Measurements from ENCODE around the gene DPYSL3. TPM values are rescaled to one million over a fixed set of nuclear protein-coding genes. Genes with fewer than 3 reads are reported as not detected.

DPYSL3 gene
- polyA plus RNA-seq (2013, experiment 1 of 2) = 55.9 TPM
- polyA plus RNA-seq (2013, experiment 2 of 2) = 57.0 TPM

DNA sequence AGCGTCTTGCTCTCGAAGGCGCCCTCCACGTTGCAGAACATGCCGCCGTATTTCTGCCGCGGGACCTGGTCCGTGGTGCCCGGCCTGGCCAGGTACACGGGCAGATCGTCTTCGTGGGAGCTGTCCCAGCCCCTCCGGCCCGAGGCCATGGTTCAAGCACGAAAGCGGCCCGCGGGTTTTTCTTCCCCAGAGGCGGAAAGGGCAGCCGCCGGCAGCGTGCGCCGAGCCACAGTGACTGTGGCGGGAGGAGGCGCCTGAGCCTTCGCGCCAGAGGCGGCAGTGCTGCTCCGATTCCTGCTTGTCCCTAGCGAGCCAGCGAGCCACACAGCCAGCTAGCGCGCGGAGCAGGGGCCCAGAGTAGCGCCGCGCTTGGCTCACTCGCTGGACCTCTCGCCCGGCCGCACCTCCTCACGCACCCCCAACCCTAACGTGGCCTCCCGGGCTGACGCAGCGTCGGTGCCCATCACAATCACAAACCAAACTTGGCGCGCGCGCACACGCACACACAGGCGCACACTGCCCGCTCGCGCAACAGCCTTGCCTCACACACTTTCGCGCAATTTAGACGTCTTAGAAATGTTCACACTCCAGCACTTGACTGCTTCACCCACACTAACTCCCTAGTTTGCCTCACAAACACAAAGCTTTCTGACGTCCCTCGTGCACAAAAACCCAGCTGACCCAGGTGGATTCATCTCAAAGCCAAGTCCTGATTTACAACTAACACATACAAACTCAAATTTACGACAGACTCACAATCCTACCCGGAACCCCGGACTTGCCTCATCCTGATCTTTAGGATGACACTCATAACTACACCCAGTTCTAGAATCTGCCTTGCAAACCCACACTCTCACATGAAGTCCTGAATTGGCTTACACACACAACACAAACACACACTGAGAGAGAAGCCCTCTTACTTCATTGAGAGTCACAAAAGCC is at the start of gene DPYSL3:
Gene DPYSL3 (minus strand): TSS at position 359 of the 942 bp plus-strand sequence. CDS start 210 bp downstream, at position 149.
- Histone ChIP-seq H2BK120ac (ENCODE audit: low read depth, low read length) (no peak within 1 kb of the TSS), H3K79me2 (ENCODE audit: control insufficient read depth, insufficient read depth, low read length) (no peaks in the 10 kb centered on the region), H4K8ac (ENCODE audit: low read depth, low read length) (no peak within 1 kb of the TSS), H3K9ac (ENCODE audit: low read length) (peak within 1 kb of the TSS; percentile 84), H2BK15ac (replicated peaks; ENCODE audit: low read depth) (no peak within 1 kb of the TSS), H3K23ac (ENCODE audit: low read length) (peak within 1 kb of the TSS; percentile 100), H2BK5ac (ENCODE audit: low read length) (peak within 1 kb of the TSS; percentile 52), H3K36me3 (ENCODE audit: control insufficient read depth, insufficient read depth, low read length) (no peaks in the 10 kb centered on the region), H3K4me1 (ENCODE audit: control insufficient read depth, low read depth, low read length) (peaks cover 1% of the 10 kb centered on the region), H3K4me3 (ENCODE audit: low read length) (peak within 1 kb of the TSS; percentile 70), H2AK5ac (ENCODE audit: low read length) (no peak within 1 kb of the TSS), H3K27ac (ENCODE audit: low read depth, low read length) (no peak within 1 kb of the TSS), H3K4ac (ENCODE audit: low read depth, low read length) (no peak within 1 kb of the TSS), H3K79me1 (ENCODE audit: low read length) (no peaks in the 10 kb centered on the region), H3K18ac (ENCODE audit: low read length) (peak within 1 kb of the TSS; percentile 10), H3K27me3 (ENCODE audit: insufficient read depth, low read length, poor library complexity) (no peaks in the 10 kb centered on the region), H4K5ac (ENCODE audit: low read length) (no peak within 1 kb of the TSS), H3K56ac (ENCODE audit: low read length) (peak within 1 kb of the TSS; percentile 93), H3K4me2 (ENCODE audit: low read length) (peak within 1 kb of the TSS; percentile 85)
- no CpG with 5 or more reads among the region's 66 CpGs for WGBS (ENCODE audit: extremely low coverage, insufficient coverage, low lambda C conversion rate)
- peak; percentile 84 for DNase-seq

- no peak overlapping the region for H2AK5ac ChIP-seq (ENCODE audit: low read length)
- peak; percentile 72 for DNase-seq
- H3K9ac ChIP-seq (ENCODE audit: low read length) = no peak overlapping the region
- H3K36me3 ChIP-seq (ENCODE audit: control insufficient read depth, insufficient read depth, low read length) = no peaks in the 10 kb centered on the region
- H3K27me3 ChIP-seq (ENCODE audit: insufficient read depth, low read length, poor library complexity) = no peaks in the 10 kb centered on the region
- no peak overlapping the region for H3K4me3 ChIP-seq (ENCODE audit: low read length)
- H3K4me2 ChIP-seq (ENCODE audit: low read length) = no peak overlapping the region
- no peaks in the 10 kb centered on the region for H3K79me1 ChIP-seq (ENCODE audit: low read length)
- H3K23ac ChIP-seq (ENCODE audit: low read length) = no peak overlapping the region
- no peaks in the 10 kb centered on the region for H3K79me2 ChIP-seq (ENCODE audit: control insufficient read depth, insufficient read depth, low read length)
- no peak overlapping the region for H4K8ac ChIP-seq (ENCODE audit: low read depth, low read length)
- H4K5ac ChIP-seq (ENCODE audit: low read length) = no peak overlapping the region
- no peak overlapping the region for H2BK15ac ChIP-seq (replicated peaks; ENCODE audit: low read depth)
- no CpG with 5 or more reads among the region's 2 CpGs for WGBS (ENCODE audit: extremely low coverage, insufficient coverage, low lambda C conversion rate)
- H3K27ac ChIP-seq (ENCODE audit: low read depth, low read length) = no peak overlapping the region
- no peak overlapping the region for H3K56ac ChIP-seq (ENCODE audit: low read length)
- H3K18ac ChIP-seq (ENCODE audit: low read length) = no peak overlapping the region
- H3K4ac ChIP-seq (ENCODE audit: low read depth, low read length) = no peak overlapping the region
- peaks cover 3% of the 10 kb centered on the region for H3K4me1 ChIP-seq (ENCODE audit: control insufficient read depth, low read depth, low read length)
- no peak overlapping the region for H2BK120ac ChIP-seq (ENCODE audit: low read depth, low read length)
- no peak overlapping the region for H2BK5ac ChIP-seq (ENCODE audit: low read length)
Measured at GRCh38 chr5:147558826-147559225, 49.0 kb upstream of the DPYSL3 start.

GRCh38 chr5:147557876-147558745 is 48.2 kb upstream of the DPYSL3 start:
- Histone ChIP-seq H2AK5ac (ENCODE audit: low read length) (no peak overlapping the region), H3K4me1 (ENCODE audit: control insufficient read depth, low read depth, low read length) (peaks cover 3% of the 10 kb centered on the region), H3K18ac (ENCODE audit: low read length) (no peak overlapping the region), H3K36me3 (ENCODE audit: control insufficient read depth, insufficient read depth, low read length) (no peaks in the 10 kb centered on the region), H2BK120ac (ENCODE audit: low read depth, low read length) (no peak overlapping the region), H4K8ac (ENCODE audit: low read depth, low read length) (no peak overlapping the region), H3K23ac (ENCODE audit: low read length) (no peak overlapping the region), H3K4me3 (ENCODE audit: low read length) (no peak overlapping the region), H2BK15ac (replicated peaks; ENCODE audit: low read depth) (no peak overlapping the region), H3K4me2 (ENCODE audit: low read length) (no peak overlapping the region), H3K27me3 (ENCODE audit: insufficient read depth, low read length, poor library complexity) (no peaks in the 10 kb centered on the region), H3K9ac (ENCODE audit: low read length) (no peak overlapping the region), H3K4ac (ENCODE audit: low read depth, low read length) (no peak overlapping the region), H4K5ac (ENCODE audit: low read length) (no peak overlapping the region), H3K27ac (ENCODE audit: low read depth, low read length) (no peak overlapping the region), H3K56ac (ENCODE audit: low read length) (no peak overlapping the region), H2BK5ac (ENCODE audit: low read length) (no peak overlapping the region), H3K79me1 (ENCODE audit: low read length) (no peaks in the 10 kb centered on the region), H3K79me2 (ENCODE audit: control insufficient read depth, insufficient read depth, low read length) (no peaks in the 10 kb centered on the region)
- WGBS (ENCODE audit: extremely low coverage, insufficient coverage, low lambda C conversion rate) = no CpG with 5 or more reads among the region's 8 CpGs
- peak; percentile 44 for DNase-seq

DNA sequence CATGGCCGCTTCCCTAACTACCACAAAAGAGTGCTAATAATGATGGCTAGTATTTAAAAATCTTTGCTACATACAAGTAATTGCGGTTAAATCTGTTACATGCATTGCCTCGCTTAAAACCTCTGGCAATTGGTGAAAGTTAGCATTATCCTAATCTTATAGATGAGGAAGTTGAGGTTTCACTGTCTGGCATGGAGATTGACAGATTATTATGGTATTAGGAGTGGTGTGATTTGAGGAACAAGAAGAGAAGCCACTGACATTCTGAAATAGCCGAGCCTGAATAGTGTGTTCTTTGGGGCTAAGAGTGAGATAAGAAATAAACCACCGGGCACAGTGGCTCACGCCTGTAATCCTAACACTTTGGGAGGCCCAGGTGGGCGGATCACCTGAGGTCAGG is 45.3 kb upstream of the DPYSL3 start:
- no peaks in the 10 kb centered on the region for H3K79me2 ChIP-seq (ENCODE audit: control insufficient read depth, insufficient read depth, low read length)
- H3K18ac ChIP-seq (ENCODE audit: low read length) = no peak overlapping the region
- H2AK5ac ChIP-seq (ENCODE audit: low read length) = no peak overlapping the region
- no peak overlapping the region for H3K9ac ChIP-seq (ENCODE audit: low read length)
- WGBS (ENCODE audit: extremely low coverage, insufficient coverage, low lambda C conversion rate) = no CpG with 5 or more reads among the region's 7 CpGs
- no peak overlapping the region for H4K5ac ChIP-seq (ENCODE audit: low read length)
- H2BK15ac ChIP-seq (replicated peaks; ENCODE audit: low read depth) = no peak overlapping the region
- no peak overlapping the region for H3K23ac ChIP-seq (ENCODE audit: low read length)
- H4K8ac ChIP-seq (ENCODE audit: low read depth, low read length) = no peak overlapping the region
- H3K36me3 ChIP-seq (ENCODE audit: control insufficient read depth, insufficient read depth, low read length) = no peaks in the 10 kb centered on the region
- H3K56ac ChIP-seq (ENCODE audit: low read length) = no peak overlapping the region
- H3K4ac ChIP-seq (ENCODE audit: low read depth, low read length) = no peak overlapping the region
- H3K4me1 ChIP-seq (ENCODE audit: control insufficient read depth, low read depth, low read length) = peaks cover 1% of the 10 kb centered on the region
- no peak overlapping the region for H3K4me3 ChIP-seq (ENCODE audit: low read length)
- H3K79me1 ChIP-seq (ENCODE audit: low read length) = no peaks in the 10 kb centered on the region
- no peak overlapping the region for H3K27ac ChIP-seq (ENCODE audit: low read depth, low read length)
- no peak overlapping the region for H3K4me2 ChIP-seq (ENCODE audit: low read length)
- no peak overlapping the region for H2BK120ac ChIP-seq (ENCODE audit: low read depth, low read length)
- H3K27me3 ChIP-seq (ENCODE audit: insufficient read depth, low read length, poor library complexity) = no peaks in the 10 kb centered on the region
- no peak for DNase-seq
- no peak overlapping the region for H2BK5ac ChIP-seq (ENCODE audit: low read length)

GRCh38 chr5:147554261-147554817 is 44.5 kb upstream of the DPYSL3 start:
- no peaks in the 10 kb centered on the region for H3K36me3 ChIP-seq (ENCODE audit: control insufficient read depth, insufficient read depth, low read length)
- no peak overlapping the region for H3K4me2 ChIP-seq (ENCODE audit: low read length)
- no CpG with 5 or more reads among the region's 7 CpGs for WGBS (ENCODE audit: extremely low coverage, insufficient coverage, low lambda C conversion rate)
- no peaks in the 10 kb centered on the region for H3K79me1 ChIP-seq (ENCODE audit: low read length)
- H2AK5ac ChIP-seq (ENCODE audit: low read length) = no peak overlapping the region
- H3K18ac ChIP-seq (ENCODE audit: low read length) = no peak overlapping the region
- no peak overlapping the region for H3K23ac ChIP-seq (ENCODE audit: low read length)
- no peak overlapping the region for H3K4me3 ChIP-seq (ENCODE audit: low read length)
- DNase-seq = peak; percentile 37
- H3K79me2 ChIP-seq (ENCODE audit: control insufficient read depth, insufficient read depth, low read length) = no peaks in the 10 kb centered on the region
- H2BK15ac ChIP-seq (replicated peaks; ENCODE audit: low read depth) = no peak overlapping the region
- no peak overlapping the region for H3K9ac ChIP-seq (ENCODE audit: low read length)
- no peaks in the 10 kb centered on the region for H3K27me3 ChIP-seq (ENCODE audit: insufficient read depth, low read length, poor library complexity)
- no peak overlapping the region for H4K8ac ChIP-seq (ENCODE audit: low read depth, low read length)
- H3K56ac ChIP-seq (ENCODE audit: low read length) = no peak overlapping the region
- H3K4me1 ChIP-seq (ENCODE audit: control insufficient read depth, low read depth, low read length) = peaks cover 1% of the 10 kb centered on the region
- H2BK120ac ChIP-seq (ENCODE audit: low read depth, low read length) = no peak overlapping the region
- H2BK5ac ChIP-seq (ENCODE audit: low read length) = no peak overlapping the region
- H4K5ac ChIP-seq (ENCODE audit: low read length) = no peak overlapping the region
- H3K4ac ChIP-seq (ENCODE audit: low read depth, low read length) = no peak overlapping the region
- no peak overlapping the region for H3K27ac ChIP-seq (ENCODE audit: low read depth, low read length)

Data from mesendoderm (in vitro differentiated cells).